GM19023 (cell line): ENCODE measurements around the gene NEK7.

Experiments
- ATAC-seq: cut with Tn5 transposase; IDR thresholded peaks from one replicate; pipeline ENCODE4 v1.9.1; 2021; ENCODE audit warnings: mild to moderate bottlenecking, moderate library complexity; ENCODE audit not compliant: unreplicated experiment

The NEK7 gene

GRCh38 chr1:198333744-198334143 is 176.9 kb downstream of the NEK7 start:
- ATAC-seq, result no peak

- ATAC-seq, result no peak
These were observed 178.9 kb downstream of the NEK7 start for GRCh38 chr1:198335663-198336062.

- ATAC-seq, result no peak
These were observed 181.1 kb downstream of the NEK7 start for GRCh38 chr1:198337886-198338285.

GRCh38 chr1:198340139-198340538 is 183.3 kb downstream of the NEK7 start:
- ATAC-seq, result no peak

- ATAC-seq, result no peak
These were observed 189.4 kb downstream of the NEK7 start for GRCh38 chr1:198346178-198346577.

- no peak for ATAC-seq
These were observed 193.7 kb downstream of the NEK7 start for GRCh38 chr1:198350456-198350855.

- ATAC-seq, result peak; percentile 87
These were observed 196.3 kb downstream of the NEK7 start for GRCh38 chr1:198352975-198353695.

GRCh38 chr1:198357937-198358336 is 201.1 kb downstream of the NEK7 start:
- ATAC-seq, result no peak

GRCh38 chr1:198359024-198359653 is 202.3 kb downstream of the NEK7 start:
- ATAC-seq, result no peak

- no peak for ATAC-seq
These were observed 203.5 kb downstream of the NEK7 start for GRCh38 chr1:198360208-198360729.

GRCh38 chr1:198361237-198361767 is 204.5 kb downstream of the NEK7 start:
- ATAC-seq, result no peak

GRCh38 chr1:198363625-198364151 is 206.9 kb downstream of the NEK7 start:
- peak; percentile 67 for ATAC-seq

GRCh38 chr1:198364471-198364870 is 207.7 kb downstream of the NEK7 start:
- no peak for ATAC-seq

GRCh38 chr1:198367296-198367695 is 210.5 kb downstream of the NEK7 start:
- ATAC-seq, result no peak

GRCh38 chr1:198370996-198371395 is 214.2 kb downstream of the NEK7 start:
- ATAC-seq, result no peak
